A549 treated with GW870086 at 1 μM for 4 hours (cell line): ENCODE results near the gene TEAD1. TPM values are rescaled to one million over a fixed set of nuclear protein-coding genes. Genes with fewer than 3 reads are reported as not detected.

Experiments used
- total RNA-seq: library from RNA; stranded (reverse); fragments of 200-300 nt; extraction: Qiagen RNA extraction; gene quantifications from 5 replicates; pipeline ENCODE4 v1.2.3, GENCODE V29; 2022; ENCODE audit warnings: low read depth

TEAD1 gene
- 46.7 to 84.1 TPM (median 73.9 TPM) in 5 replicates for total RNA-seq

DNA sequence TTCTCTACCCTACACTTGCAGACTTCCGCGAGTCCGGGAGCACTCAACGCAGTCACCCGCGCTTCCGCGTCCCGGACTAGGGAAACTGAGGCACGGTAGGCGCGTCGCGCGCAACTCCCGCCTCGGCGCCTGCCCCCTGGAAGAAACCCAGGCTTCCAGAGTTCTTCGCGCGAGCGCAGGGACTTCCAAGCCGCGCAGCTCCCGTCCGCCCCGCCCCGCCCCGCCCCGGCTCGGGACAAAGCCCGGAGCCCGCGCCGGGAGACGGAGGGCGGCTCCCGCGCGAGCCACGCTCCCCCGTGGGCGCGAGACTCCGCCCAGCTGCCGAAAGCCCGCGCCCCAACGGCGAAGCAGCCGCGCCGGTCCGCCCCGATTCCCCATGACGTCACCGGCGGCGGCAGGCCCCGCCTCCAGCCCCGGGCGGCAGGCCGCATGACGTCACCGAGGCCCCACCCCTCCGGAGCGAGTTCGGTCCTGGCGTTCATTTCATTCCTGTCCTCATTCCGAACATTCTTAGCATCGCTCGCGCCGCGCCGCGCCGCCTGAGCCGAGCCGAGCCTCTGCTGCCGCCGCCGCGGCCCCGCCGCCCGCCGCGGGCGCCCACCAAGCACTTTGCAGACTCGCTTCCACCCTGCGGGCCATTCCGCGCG is at the start of gene TEAD1:
Gene TEAD1, plus strand, starts transcription at position 498 of the 647 bp plus-strand sequence.

